IMR-90 (cell line): ENCODE data around the gene PRKN. TPM values are rescaled to one million over a fixed set of nuclear protein-coding genes. Genes with fewer than 3 reads are reported as not detected.

Experiments used
- ATAC-seq: fragments of 200-7000 bp; cut with Tn5 transposase; 2 replicates; pipeline ENCODE4 v1.9.1; 2020; ENCODE audit warnings: low read depth, mild to moderate bottlenecking, moderate library complexity
- BruUV-seq: library from RNA; stranded (reverse); fragments of 400-500 nt; replicated peaks from 2 replicates; lab custom pipeline; 2021; lab: Mats Ljungman, UMichigan
- CTCF ChIA-PET: fragments of 300-600 bp; formaldehyde crosslinking; extraction: SDS; loops from one replicate; lab custom pipeline; 2021; ENCODE audit warnings: antibody characterized with exemption; lab: Yijun Ruan, JAX
- POLR2A ChIA-PET: fragments of 300-600 bp; sonication (Branson Sonifier 250); formaldehyde crosslinking; loops from one replicate; lab custom pipeline; 2022; ENCODE audit warnings: antibody characterized with exemption; ENCODE audit not compliant: unreplicated experiment; lab: Charles Lee
- DNase-seq: peaks from one replicate; pipeline ENCODE4 v3.0.0; 2013
- H2AFZ ChIP-seq: replicated peaks from 2 replicates; pipeline ENCODE3; 2013; ENCODE audit warnings: low read length, mild to moderate bottlenecking; ENCODE audit not compliant: poor library complexity
- H2AK5ac ChIP-seq: 2 replicates; pipeline ENCODE4 v1.6.1; 2013; ENCODE audit warnings: low read depth, low read length, inconsistent platforms
- H2AK9ac ChIP-seq: replicated peaks from 2 replicates; pipeline ENCODE3; 2013; ENCODE audit warnings: mild to moderate bottlenecking, low read depth, low read length, moderate library complexity; ENCODE audit not compliant: poor library complexity
- H2BK120ac ChIP-seq: 2 replicates; pipeline ENCODE4 v1.6.1; 2013; ENCODE audit warnings: low read depth, low read length, inconsistent platforms
- H2BK15ac ChIP-seq: 3 replicates; pipeline ENCODE4 v1.6.1; 2013; ENCODE audit warnings: low read depth, low read length, inconsistent platforms
- H2BK20ac ChIP-seq: 2 replicates; pipeline ENCODE4 v1.6.1; 2013; ENCODE audit warnings: low read depth, mild to moderate bottlenecking, inconsistent platforms, low read length, moderate library complexity
- H2BK5ac ChIP-seq: 2 replicates; pipeline ENCODE4 v1.6.1; 2013; ENCODE audit warnings: mild to moderate bottlenecking, low read depth, low read length, inconsistent platforms; ENCODE audit not compliant: poor library complexity, severe bottlenecking
- H3K14ac ChIP-seq: replicated peaks from 2 replicates; pipeline ENCODE4 v1.6.1; 2013; ENCODE audit warnings: low read depth, low read length, inconsistent platforms
- H3K18ac ChIP-seq: 2 replicates; pipeline ENCODE4 v1.6.1; 2013; ENCODE audit warnings: low read depth, low read length, control low read depth
- H3K23ac ChIP-seq: 2 replicates; pipeline ENCODE4 v1.6.1; 2013; ENCODE audit warnings: low read depth, low read length, inconsistent platforms
- H3K27ac ChIP-seq: 2 replicates; pipeline ENCODE4 v1.5.1; 2013; ENCODE audit warnings: mild to moderate bottlenecking, control low read depth, low read length; ENCODE audit not compliant: insufficient read depth
- H3K27me3 ChIP-seq: 2 replicates; pipeline ENCODE4 v1.6.1; 2013; ENCODE audit warnings: low read length; ENCODE audit not compliant: control insufficient read depth, insufficient read depth
- H3K36me3 ChIP-seq: 2 replicates; pipeline ENCODE4 v1.6.1; 2013; ENCODE audit warnings: low read length, mixed read lengths; ENCODE audit not compliant: control insufficient read depth, insufficient read depth
- H3K4ac ChIP-seq: 2 replicates; pipeline ENCODE4 v1.6.1; 2013; ENCODE audit warnings: low read depth, low read length, inconsistent platforms
- H3K4me1 ChIP-seq: 2 replicates; pipeline ENCODE4 v1.6.1; 2013; ENCODE audit warnings: low read length, mixed read lengths; ENCODE audit not compliant: control insufficient read depth, insufficient read depth
- H3K4me2 ChIP-seq: 2 replicates; pipeline ENCODE4 v1.6.1; 2013; ENCODE audit warnings: low read depth, mild to moderate bottlenecking, control low read depth, low read length, moderate library complexity
- H3K4me3 ChIP-seq: 2 replicates; pipeline ENCODE4 v1.5.1; 2013; ENCODE audit warnings: low read depth, mild to moderate bottlenecking, control low read depth, low read length, moderate library complexity; ENCODE audit not compliant: insufficient read depth
- H3K56ac ChIP-seq: 2 replicates; pipeline ENCODE4 v1.6.1; 2013; ENCODE audit warnings: low read length, inconsistent platforms; ENCODE audit not compliant: insufficient read depth; ENCODE audit errors: extremely low read depth
- H3K79me1 ChIP-seq, 2 experiments: 2 replicates each; pipeline ENCODE4 v1.6.1; 2013; ENCODE audit warnings: low read length in 2 of 2, inconsistent platforms in 1 of 2, low read depth in 1 of 2
- H3K9ac ChIP-seq: 2 replicates; pipeline ENCODE4 v1.6.1; 2013; ENCODE audit warnings: low read depth, low read length, control low read depth
- H3K9me1 ChIP-seq: 2 replicates; pipeline ENCODE4 v1.6.1; 2013; ENCODE audit warnings: low read length, inconsistent platforms; ENCODE audit not compliant: insufficient read depth
- H3K9me3 ChIP-seq: 2 replicates; pipeline ENCODE4 v1.6.1; 2013; ENCODE audit warnings: low read length; ENCODE audit not compliant: control insufficient read depth, insufficient read depth
- H4K20me1 ChIP-seq: 2 replicates; pipeline ENCODE4 v1.6.1; 2013; ENCODE audit warnings: low read length, inconsistent platforms; ENCODE audit not compliant: insufficient read depth
- H4K5ac ChIP-seq: 2 replicates; pipeline ENCODE4 v1.6.1; 2013; ENCODE audit warnings: mild to moderate bottlenecking, low read depth, low read length, control low read depth
- H4K8ac ChIP-seq, 2 experiments: 2 replicates each; pipeline ENCODE4 v1.6.1; 2013; ENCODE audit warnings: low read depth in 2 of 2, low read length in 2 of 2, control low read depth in 1 of 2, inconsistent platforms in 1 of 2
- H4K91ac ChIP-seq: 2 replicates; pipeline ENCODE4 v1.6.1; 2013; ENCODE audit warnings: low read depth, low read length, inconsistent platforms; ENCODE audit not compliant: insufficient read depth
- CHD1 ChIP-seq: IDR thresholded peaks from 2 replicates; pipeline ENCODE4 v1.6.1; 2012; ENCODE audit warnings: low read depth, low read length, improper control_type of control experiment
- MAZ ChIP-seq: IDR thresholded peaks from 2 replicates; pipeline ENCODE4 v1.6.1; 2012; ENCODE audit warnings: low read depth, mild to moderate bottlenecking, low read length, improper control_type of control experiment, moderate library complexity, borderline replicate concordance
- NFE2L2 ChIP-seq: fragments of 150-350 bp; IDR thresholded peaks from 2 replicates; pipeline ENCODE4 v1.6.1; 2016; ENCODE audit warnings: low read depth, mild to moderate bottlenecking, low read length
- RAD21 ChIP-seq: IDR thresholded peaks from 2 replicates; pipeline ENCODE4 v1.6.1; 2012; ENCODE audit warnings: low read length, improper control_type of control experiment
- SMC3 ChIP-seq: fragments of 150-350 bp; IDR thresholded peaks from 2 replicates; pipeline ENCODE4 v1.6.1; 2016; ENCODE audit warnings: low read depth, mild to moderate bottlenecking, antibody characterized with exemption, low read length, moderate library complexity
- WGBS, 2 experiments: methylation state at CpG; one replicate each; pipeline versions ENCODE4 v1.1.5 to v1.1.7; 2013; ENCODE audit warnings: missing lambda C conversion rate in 2 of 2; ENCODE audit not compliant: insufficient read length in 1 of 2; ENCODE audit errors: extremely low coverage in 2 of 2; 5-methylcytosine and 5-hydroxymethylcytosine counted together
- dilution Hi-C: fragments of 300-500 bp; cut with HindIII; formaldehyde crosslinking; loops from one replicate; pipeline ENCODE4 v1.14.3; 2018; ENCODE audit warnings: low sequenced_read_pairs; ENCODE audit not compliant: unreplicated experiment
- in situ Hi-C: fragments of 300-500 bp; cut with MboI; formaldehyde crosslinking; loops from 3 replicates; pipeline ENCODE4 v1.14.3; 2019; ENCODE audit warnings: low sequenced_read_pairs, inconsistent platforms, mixed read lengths
- intact Hi-C: fragments of 100-400 bp; cut with micrococcal nuclease; formaldehyde crosslinking; loops from 2 replicates; pipeline ENCODE4 v1.10.0; 2022
- polyA plus RNA-seq, 3 experiments: library from polyadenylated mRNA; depleted of rRNA; stranded (reverse); fragments of >200 nt; gene quantifications; 2 replicates each; pipeline ENCODE4 v1.2.3, GENCODE V29; 2012; ENCODE audit warnings: low replicate concordance in 1 of 3
- total RNA-seq: library from RNA; depleted of rRNA; stranded (reverse); fragments of >200 nt; gene quantifications from 2 replicates; pipeline ENCODE4 v1.2.3, GENCODE V29; 2012
- TF ChIP-seq, protein P1 (sequence below): fragments of 150-350 bp; IDR thresholded peaks from 2 replicates; pipeline ENCODE4 v1.6.1; 2016; ENCODE audit warnings: low read depth, mild to moderate bottlenecking, low read length, moderate library complexity, borderline replicate concordance

PRKN gene
- total and polyA plus RNA-seq, 2 of the 4 experiments (the other 2 are of a cell fraction): 0.15 to 0.18 TPM

DNA sequence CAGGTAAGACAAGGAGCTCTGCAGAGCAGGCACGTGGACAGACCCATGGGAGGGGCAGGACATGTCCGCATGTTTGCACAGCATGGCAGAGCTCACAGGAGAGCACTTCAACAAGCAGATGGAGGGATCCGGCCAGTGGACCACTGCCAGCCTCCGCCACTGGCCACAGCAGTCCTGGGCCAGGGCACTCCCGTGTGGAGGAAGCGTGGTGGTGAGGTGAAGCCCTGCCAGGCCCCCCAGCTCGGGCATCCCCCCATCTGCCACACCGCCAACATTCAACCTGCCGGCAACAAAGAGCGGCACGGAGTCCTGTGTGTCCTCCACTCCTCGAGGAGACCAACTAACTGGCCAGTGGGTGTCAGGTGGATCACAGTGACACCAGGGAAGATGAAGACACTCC is 1349.5 kb downstream of the PRKN start:
- WGBS, 2 experiments: no CpG with 5 or more reads among the region's 12 CpGs
- H2BK120ac ChIP-seq: no peak overlapping the region
- no peak overlapping the region for H4K91ac ChIP-seq
- no peak overlapping the region for H3K27ac ChIP-seq
- no peak overlapping the region for H2AK9ac ChIP-seq
- no peak overlapping the region for H3K18ac ChIP-seq
- H3K23ac ChIP-seq: no peak overlapping the region
- ATAC-seq (no peak), DNase-seq (no peak)
- CTCF ChIA-PET: no interaction called here
- no peaks in the 10 kb centered on the region for H3K9me3 ChIP-seq
- H3K9me1 ChIP-seq: no peaks in the 10 kb centered on the region
- no peak overlapping the region for H2BK15ac ChIP-seq
- no peak overlapping the region for H2BK20ac ChIP-seq
- POLR2A ChIA-PET: no interaction called here
- H4K5ac ChIP-seq: no peak overlapping the region
- H2AK5ac ChIP-seq: no peak overlapping the region
- in situ Hi-C loops (loop anchor here (5.0 to 10.0 kb wide), 2 partner anchors 233 to 446 kb away; no protein-coding TSS in a partner anchor), dilution Hi-C loops (no loop called here), intact Hi-C loops (no loop called here)
- H3K14ac ChIP-seq: no peak overlapping the region
- H3K4me3 ChIP-seq: no peak overlapping the region
- H4K20me1 ChIP-seq: no peaks in the 10 kb centered on the region
- H3K56ac ChIP-seq: no peak overlapping the region
- H2AFZ ChIP-seq: peak overlapping the region; percentile 9
- no peak overlapping the region for H3K4me2 ChIP-seq
- H3K27me3 ChIP-seq: 0 out of 2 replicates have a peak, but pooled peaks cover 2% of the 10 kb centered on the region
- H3K79me1 ChIP-seq: no peaks in the 10 kb centered on the region
- no TSS peak for BruUV-seq
- no peak overlapping the region for H3K9ac ChIP-seq
- H4K8ac ChIP-seq: no peak overlapping the region
- TF ChIP-seq MAZ (no peak), SMC3 (no peak), NFE2L2 (no peak), RAD21 (no peak), CHD1 (no peak)
- TF ChIP-seq, protein P1, sequence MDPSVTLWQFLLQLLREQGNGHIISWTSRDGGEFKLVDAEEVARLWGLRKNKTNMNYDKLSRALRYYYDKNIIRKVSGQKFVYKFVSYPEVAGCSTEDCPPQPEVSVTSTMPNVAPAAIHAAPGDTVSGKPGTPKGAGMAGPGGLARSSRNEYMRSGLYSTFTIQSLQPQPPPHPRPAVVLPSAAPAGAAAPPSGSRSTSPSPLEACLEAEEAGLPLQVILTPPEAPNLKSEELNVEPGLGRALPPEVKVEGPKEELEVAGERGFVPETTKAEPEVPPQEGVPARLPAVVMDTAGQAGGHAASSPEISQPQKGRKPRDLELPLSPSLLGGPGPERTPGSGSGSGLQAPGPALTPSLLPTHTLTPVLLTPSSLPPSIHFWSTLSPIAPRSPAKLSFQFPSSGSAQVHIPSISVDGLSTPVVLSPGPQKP: no peak
- H3K36me3 ChIP-seq: no peaks in the 10 kb centered on the region
- no peak overlapping the region for H3K4ac ChIP-seq
- H2BK5ac ChIP-seq: no peak overlapping the region
- H3K4me1 ChIP-seq: no peaks in the 10 kb centered on the region
